Activated gamma-delta T cell (primary cell): ENCODE measurements around the gene PRPH.
"Not testable (repeated sequence)": the region's sequence is repeated elsewhere in the genome, so short reads cannot be mapped to it uniquely, and the experiment has no call there.

Experiments used
- DNase-seq: peaks from one replicate; lab custom pipeline; 2025; lab: John Stamatoyannopoulos, UW

PRPH gene

DNA sequence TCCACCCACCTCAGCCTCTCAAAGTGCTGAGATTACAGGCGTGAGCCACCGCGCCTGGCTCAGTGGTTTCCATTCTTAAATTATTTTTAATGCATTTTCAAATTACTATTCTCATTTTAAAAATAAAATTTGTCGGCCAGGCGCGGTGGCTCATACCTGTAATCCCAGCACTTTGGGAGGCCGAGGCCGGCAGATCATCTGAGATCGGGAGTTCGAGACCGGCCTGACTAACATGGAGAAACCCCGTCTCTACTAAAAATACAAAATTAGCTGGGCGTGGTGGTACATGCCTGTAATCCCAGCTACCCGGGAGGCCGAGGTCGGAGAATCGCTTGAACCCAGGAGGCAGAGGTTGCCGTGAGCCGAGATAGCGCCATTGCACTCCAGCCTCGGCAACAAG lies 38.8 kb downstream of the PRPH start:
- DNase-seq = not testable (repeated sequence)

DNA sequence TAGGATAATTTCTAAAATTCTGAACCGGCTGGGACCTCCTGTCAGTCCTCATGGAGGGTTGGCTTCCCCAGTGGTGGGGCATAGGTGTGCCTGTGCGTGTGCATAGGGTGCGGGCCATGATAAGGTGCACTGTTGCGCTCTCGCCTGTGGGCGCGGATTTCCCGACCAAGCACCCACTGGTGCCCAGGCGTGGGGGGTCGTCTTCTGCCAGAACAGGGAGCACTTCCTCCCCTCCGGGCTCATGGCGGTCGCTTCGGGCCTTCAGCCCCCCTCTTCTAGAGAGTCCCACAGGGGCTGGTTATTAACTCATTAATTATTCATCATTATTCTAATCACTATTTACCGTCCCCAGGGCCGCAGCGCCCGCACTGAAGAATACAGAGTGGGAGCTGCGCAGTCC lies 39.3 kb downstream of the PRPH start:
- DNase-seq = no peak

DNA sequence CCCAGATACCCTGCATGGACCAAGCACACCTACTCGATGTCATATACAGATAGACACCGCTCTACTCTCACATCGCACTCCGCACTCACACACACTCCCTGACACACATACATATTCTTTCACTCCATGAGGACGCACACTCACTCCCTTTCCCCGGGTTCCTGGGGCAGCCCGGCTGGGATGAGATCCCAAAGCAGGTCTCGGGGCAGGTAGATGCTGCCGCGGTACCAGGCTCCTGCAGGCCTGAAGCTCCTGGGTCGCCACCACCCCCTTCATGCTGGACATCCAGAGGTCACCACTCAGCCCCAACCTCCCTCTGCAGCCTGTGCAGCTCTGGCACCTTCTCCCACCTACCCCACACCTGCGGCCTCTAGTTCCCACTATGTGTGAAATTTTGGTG lies 39.7 kb downstream of the PRPH start:
- DNase-seq = no peak

DNA sequence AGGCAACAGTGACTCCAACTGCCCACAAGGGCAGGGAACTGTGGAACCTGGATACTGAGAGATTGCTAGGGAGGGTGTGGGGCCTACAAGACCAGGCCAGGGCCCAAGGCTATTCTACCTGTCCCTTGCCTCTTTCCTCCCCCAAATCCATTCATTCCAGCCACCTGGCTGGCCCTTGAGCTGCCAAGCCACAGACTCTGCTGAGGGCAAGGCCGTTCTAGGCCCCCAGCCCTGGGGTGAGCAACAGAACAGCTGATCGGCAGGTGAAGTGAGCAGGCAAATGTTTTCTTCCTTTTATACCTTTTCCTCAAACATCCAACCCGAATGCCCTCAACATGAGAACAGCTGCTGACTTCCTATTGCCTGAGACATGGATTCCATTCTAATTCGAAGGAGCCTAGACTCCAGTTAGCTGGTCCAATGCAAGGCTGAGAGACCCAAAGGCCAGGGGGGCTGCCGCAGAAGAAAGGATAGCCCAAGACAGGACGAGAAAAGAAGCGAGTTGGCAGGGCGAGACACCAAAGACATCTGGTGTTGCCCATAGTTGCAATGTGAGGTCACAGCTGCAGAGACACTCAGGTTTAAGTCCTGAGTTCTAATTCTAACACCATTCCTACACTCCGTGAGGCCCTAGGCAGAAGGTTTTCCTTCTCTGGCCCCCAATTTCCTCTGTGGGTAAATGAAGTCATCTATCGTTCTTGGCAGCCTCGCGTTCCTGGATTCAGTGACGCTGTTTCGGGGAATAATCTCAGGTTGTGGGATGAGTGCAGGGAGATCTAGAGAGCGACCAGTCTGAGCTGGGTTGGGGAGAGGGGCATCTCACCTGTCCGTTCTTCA lies 40.4 kb downstream of the PRPH start:
- no peak for DNase-seq

DNA sequence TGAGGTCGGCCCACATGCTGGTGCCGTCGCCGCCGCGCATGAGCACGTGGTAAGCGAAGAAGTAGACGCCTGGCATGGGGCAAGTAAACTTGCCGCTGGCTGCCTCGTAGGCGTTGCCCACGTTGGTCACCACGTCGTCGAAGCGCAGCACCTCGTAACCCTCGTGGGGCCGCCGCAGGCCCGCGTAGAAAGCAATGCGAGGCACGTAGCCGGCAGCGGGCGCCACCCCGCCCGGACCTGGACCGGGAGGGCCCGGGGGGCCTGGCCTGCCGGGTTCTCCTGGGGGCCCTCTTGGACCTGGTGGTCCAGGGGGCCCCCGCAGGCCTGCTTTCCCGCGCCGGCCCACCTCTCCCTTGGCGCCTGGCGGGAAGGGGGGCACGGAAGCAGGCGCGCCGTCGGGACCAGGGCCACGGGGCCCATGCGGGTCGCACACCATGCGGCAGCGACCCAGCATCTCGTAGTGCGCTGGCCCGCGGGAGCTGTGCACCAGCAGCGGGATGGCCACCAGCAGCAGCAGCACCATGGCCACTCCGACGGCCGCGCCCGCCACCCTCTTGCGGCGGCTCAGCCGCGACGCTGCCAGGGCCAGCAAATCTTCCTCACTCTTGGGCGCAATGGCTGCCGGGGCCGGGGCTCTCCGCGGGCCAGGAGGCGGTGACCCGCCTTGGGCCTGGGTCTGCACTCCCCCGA lies 41.2 kb downstream of the PRPH start:
- no peak for DNase-seq

DNA sequence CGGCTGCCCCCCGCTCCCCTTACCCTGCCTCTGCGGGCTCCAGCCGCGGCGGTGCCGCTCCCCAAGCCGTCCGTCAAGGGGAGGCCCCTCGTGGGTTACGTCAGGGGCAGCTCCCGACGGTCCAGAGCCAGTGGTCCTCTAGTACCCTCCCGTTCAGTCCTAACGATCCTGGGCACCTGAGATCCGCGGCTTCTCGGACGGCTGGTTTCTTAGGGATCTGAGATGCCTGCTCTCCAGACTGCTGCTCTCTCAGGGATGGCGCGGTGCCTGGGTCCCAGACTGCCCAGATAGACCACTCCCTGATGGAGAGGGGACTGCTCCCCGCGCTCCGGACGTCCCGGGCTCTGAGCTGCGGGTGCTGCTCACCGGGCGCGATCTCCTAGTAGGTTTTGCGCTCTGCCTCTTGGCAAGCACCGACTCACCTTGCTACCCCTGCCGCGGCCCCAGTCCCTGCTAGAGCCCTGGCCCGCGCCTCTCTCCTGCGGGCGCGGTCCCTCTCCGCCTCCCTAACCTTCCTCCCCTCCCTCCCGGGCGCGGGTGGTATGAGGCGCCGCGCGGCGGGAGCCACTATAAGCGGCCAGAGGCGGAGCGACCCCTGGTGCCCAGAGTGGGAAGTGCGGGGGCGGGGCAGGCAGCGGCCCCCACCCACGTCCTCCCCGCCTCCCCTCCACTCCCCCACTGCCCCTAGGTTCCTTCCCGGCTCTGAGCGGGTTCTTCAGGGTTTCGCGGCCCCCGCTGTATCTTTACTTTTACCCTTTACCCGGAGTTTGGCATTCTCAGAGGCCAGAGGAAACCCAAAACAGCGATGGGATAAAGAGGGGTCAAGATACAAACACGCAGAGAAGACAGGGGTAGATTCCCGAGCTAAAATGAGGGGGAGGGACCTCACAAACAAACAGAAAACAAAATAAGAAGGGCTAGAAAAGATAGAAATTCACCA lies 42.0 kb downstream of the PRPH start, which contains the start of gene C1QL4:
TSS of gene C1QL4 (minus strand) at position 544 of the 940 bp plus-strand sequence. CDS start 711 bp downstream, outside the sequence.
- peak; percentile 76 for DNase-seq

DNA sequence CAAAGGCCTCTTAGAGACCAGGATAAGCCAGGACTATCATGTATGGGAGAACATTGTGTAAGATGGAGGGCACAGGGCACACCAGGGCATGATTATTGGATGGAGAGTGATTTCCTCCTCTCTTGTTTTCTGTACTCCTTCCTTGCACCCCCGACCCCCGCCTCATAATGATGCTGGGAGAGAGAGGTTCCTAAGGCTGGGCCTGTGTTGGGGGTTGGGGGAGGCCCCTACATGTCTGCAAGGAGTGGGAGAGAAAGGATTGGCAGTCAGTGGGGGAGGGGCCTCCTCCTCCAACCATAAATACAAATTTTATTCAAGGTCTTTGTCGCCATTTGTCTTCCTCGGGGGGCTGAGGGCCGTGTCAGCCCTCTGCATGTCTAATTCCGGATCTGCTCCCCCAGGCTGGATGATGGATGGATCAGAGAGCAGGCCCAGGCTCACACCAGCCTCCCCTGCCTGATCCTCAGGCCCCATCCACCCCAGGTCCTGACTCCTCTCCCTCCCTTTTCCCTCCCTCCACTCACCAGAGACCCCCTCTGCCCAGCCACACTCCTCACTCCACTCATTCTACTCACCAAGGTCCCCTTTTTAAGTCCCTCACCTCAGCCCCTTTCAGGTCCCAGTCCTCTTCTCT lies 44.0 kb downstream of the PRPH start:
- DNase-seq = no peak

DNA sequence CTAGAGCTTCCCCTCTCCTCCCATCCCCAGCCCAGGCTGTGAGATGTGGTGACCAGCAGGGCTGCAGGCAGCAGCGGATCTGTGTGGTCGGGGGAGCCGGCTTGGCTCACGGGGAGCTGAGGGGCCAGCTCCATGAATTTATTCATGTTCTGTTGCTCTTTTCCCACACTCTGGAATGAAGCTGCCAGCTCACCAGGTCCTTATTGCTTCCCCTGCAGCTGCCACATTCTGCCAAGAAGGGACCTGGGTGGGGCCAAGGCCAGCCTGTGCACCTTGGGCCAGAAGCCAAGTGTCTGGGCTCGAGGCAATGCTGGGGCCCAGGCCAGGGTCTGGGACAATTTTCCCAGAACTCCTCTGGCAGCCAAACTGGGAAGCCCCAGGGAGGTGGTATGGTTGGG lies 44.5 kb downstream of the PRPH start:
- no peak for DNase-seq

DNA sequence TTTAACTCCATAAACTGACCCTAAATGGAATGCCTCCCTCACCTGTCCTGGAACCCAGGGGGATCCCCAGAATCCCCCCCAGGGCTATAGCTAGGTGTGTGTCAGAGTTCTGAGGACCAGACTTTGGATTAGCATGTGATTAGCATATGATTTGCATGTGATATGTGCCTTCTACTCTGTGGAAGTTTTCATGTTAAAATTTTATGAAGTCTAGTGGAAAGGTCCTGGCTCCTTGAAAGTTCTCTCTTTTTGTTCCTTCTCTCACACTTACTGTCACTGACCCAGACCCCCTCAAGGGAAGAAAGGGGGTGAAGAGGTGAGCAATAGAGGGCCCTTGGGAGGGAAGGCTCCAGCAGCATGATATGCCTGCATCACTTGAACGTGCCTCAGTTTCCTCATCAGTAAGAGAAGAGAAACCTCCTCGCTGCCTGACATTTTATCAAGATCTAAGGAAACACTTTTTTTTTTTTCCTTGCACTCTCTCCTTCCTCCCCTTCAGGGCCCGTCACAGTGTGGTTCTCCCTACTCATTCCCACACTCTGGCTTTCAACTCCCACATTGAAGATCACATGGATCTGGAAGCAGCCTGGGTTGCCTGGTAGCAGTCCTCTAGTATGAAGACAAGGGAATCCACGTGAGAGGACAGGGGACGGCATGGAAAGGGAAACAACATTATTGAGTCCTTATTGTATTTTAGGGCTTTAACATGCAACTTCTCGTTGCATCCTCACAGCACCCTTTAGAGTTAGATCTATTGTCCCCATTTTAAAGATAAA lies 45.3 kb downstream of the PRPH start:
- DNase-seq = no peak

DNA sequence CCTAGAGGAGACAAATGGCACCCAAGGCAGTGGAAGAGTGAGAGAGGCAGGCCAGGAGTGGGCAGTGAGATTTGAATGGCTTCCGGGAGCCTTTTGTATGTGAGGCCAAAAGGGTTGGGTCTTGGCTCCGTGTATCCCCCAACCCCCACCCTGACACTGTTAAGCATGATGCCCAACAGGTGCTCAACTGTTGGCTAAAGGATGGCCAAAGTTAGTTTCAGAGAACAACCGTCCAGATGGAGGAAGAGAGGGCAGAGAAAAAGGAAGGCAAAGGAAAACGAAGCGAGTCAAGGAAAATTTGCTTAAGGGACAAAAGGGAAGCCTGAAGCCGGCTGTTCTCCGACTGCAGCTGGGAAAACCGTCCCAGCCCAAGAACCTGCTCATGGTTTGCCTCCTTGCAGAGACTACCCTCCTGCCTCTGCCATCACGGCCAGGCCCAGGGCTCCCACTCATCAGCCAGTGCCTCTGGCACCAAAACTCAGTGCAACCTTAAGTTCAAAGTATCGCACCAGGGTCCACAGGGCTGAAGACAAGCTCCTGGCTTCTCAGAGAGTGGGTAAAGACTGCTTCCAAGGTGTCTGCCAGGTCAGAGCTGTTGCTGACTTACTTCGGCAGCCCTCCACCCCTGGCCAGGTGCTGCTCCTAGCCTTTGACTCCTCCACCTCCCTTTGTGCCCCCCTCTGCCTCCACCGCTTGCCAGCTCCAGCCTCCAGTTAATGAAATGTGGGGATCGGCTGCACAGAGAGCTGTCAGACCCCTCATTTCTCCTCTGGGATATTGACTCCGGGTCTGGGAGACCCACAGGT lies 46.2 kb downstream of the PRPH start:
- no peak for DNase-seq

DNA sequence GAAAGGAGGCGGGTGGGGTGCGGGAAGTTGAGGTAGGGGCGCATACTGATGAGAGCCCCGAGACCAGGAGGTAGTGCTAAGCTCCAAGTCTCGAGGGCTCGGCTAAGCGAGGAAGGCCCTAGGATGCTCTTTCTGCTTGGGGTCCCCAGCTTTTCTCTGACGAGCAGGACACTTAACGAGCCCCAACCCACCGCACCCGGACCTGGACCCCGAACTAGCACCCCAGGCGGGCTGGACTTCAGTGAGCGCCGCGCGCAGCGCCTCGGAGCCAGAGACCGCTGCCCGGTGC lies 46.8 kb downstream of the PRPH start:
- DNase-seq = no peak

DNA sequence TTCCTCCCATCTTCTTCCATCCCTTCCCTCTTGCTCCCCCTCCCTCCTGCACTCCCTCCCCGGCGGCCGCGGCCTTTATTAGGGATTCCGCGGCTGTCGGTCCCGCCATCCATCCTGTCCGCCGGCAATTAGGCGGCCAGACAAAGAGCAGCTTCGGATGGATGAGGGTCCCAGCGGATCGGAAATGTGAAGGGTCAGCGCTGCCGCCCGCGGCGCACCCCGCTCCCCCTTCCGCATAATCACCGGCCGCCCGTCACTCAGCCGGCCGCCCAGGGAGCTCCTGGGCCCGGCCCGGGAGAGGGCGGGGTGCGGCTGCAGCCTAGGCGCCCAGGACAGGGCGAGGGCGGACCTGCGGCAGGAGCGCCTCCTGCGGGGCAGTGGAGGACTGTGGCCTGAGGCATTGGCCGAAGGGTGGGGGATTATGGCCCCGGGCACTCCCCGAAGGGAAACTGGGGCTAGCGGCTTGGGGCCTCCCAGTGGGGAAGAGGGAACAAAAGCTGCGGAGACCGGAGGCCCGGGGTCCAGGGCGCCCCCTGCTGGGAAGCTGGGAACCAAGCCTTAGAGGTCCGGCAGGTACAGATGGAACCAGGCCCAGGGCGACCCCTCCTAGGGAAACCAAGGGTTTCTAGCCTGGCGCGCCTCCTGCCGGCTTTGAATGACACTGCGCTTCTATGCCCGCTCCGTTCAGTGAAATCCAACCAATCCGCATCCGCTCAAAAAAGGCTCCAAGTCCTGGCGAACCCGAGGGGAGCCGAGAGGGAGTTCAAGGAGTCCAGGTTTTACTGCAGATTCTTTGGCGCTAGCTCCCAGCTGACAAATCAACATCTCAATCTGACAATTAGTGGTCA lies 47.3 kb downstream of the PRPH start:
- DNase-seq = peak; percentile 32

DNA sequence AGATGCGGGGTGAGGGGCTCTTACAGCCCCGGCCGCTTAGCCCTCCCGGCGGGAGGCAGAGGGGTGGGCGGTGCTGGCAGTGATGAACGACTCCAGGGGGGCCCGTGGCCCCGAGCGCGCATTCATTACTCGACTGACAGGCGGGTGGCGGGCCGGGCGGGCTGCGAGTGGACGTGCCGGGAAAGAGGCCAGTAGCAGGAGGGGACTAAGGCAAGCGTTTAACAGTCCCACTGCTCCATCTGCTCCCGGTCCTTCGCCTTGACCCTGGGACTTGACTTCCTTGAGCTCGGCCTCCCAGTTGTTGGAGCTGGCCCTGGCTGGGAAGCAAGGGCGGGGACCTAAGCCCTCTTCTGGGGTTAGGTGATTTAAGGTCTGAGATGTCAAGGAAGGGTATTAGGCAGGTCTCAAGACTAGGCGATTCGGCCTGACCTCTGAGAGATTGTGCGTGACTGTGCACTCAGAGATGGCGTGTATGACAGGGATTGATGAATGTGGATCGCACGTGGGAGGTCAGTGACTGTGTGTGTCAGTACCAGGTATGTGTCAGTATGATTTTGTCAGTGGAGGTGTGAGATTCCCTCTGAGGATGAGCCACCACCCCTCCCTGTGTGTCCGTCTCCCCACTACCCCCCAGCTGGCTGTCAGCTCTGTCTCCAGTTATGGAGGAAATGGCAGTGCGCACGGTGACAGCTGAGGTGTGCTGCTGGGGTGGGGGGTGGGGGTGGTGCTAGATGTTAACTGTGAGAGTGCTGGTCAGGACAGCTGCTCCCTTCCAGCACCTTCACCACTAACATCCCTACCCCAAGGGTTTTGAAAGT lies 48.2 kb downstream of the PRPH start:
- no peak for DNase-seq

DNA sequence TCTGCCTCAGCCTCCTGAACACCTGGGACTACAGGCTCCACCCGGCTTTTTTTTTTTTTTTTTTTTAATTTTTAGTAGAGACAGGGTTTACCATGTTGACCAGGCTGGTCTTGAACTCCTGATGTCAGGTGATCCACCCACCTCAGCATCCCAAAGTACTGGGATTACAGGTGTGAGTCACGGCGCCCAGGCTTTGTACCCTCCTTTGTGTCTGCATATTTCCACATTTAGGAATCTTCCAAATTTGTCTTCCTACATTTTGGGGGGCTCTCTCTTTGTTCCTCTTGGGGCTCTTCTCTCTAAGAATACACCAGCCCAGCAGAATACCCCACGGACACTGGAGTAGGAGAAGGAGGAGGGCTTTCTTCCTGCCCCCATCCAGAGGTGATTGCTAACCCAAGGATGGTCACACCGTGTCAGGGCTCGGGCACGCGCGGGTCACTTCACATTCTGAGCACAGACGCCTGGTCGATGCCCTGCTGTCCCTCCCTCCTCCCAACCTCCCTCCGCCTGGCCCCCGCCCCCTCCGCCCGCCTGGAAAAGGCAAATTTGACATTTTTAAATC lies 49.6 kb downstream of the PRPH start:
- no peak for DNase-seq

DNA sequence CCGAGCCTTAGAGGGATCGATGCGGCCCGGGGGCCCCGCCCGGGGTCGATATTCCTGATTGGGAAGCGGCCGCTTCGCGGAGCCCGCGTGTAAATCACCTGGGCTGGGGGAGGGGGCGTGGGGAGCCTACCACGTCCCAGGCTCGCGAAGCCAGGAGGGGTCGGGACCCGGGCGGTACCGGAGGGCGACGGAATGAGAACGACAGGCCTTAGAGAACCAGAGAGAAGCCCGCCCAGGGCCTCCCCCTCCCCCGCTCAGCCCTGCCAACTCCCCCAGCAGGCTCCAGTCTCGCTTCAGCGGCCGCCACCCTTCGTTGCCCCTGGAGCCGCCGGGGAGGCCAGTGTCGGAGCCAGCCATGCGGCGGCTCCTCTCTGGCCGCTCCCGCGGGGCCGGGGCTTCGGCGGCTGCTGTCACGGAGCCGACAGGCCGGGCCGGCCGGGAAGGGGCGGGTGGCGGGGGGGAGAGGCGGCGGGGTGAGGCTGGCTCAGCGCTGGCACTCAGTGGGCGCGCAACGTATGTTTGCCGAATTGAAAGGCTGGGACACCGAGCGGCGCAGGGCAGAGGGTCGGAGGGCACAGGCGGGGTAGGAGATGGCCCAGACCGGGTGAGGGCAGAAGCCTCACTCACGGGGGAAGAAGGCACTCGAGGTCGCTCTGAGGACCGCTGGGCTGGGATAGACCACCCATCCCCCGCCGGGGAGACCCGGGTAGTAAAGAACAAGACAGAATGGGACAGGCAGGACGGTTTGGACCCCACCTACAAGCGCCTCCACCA lies 50.3 kb downstream of the PRPH start:
- DNase-seq = no peak

DNA sequence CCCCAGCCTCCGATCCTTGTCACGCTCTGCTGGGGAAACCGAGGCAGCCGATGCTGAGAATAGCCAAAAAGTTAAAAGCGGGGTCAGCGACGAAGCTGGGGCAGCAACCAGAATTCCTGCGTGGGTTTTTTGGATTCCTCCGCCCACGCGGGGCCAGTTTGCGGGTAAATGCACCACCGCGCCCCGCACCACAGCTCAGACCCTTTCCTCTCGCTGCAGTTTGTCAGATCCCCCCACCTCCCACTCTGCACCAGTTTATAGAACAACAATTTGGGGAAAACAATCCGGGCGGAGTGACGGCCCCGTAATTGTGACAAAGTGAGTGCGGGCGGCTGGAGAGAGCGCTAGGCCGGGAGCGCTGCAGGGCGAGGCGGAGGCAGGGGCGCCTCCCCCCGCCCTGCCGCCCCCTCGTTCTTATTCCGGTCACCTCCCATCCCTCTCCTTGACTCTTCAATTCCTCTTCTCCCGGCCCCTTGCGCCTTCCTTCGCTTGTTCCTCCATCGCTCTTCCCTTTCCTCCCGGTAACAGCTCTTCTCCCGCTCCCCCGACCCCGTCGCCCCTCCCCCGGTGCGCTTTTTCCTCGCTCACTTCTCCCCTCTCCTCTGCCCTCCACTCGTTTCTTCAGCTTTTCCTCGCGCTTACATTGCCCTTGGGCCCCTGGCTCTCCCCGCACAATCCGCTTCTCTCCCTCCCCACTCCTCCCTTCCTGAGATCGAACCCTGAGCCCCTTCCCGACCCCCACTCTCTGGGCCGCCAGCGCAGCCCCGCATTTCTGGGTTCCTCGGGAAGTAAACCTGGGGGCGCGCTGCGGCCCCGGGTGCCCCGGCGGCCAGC lies 51.1 kb downstream of the PRPH start:
- no peak for DNase-seq
